CD4-positive, alpha-beta T cell treated with Interleukin-6 at 100 ng/mL for 8 hours (primary cell): Measurements from ENCODE around the gene PPP1R1A.

Experiments used
- DNase-seq: peaks from one replicate; pipeline ENCODE4 v3.0.0-alpha.2; 2020; ENCODE audit warnings: mixed read lengths, low spot score

Gene PPP1R1A

GRCh38 chr12:54529581-54529980 lies 58.9 kb downstream of the PPP1R1A start:
- no peak for DNase-seq
